Right lobe of liver (tissue), 4 donors: ENCODE results near the gene PPP2R5D.

ENCODE experiments used
- POLR2A ChIP-seq: fragments of 450-650 bp; IDR thresholded peaks from one replicate; pipeline ENCODE4 v1.6.1; 2017; ENCODE audit warnings: antibody characterized with exemption, mild to moderate bottlenecking
- TF ChIP-seq, protein P1 (sequence below), 4 donors: fragments of 200-600 bp in 3 of 4; fragments of 450-650 bp in 1 of 4; IDR thresholded peaks; one replicate each; pipeline versions ENCODE4 v1.5.1 to v1.8.0; 2016 to 2022; ENCODE audit warnings: antibody characterized with exemption in 4 of 4, mild to moderate bottlenecking in 2 of 4
- donor health status: DM: no; HTN: no; CAD: no.
- donor health status: DM: no; HTN: no; CAD: no.
- donor health status: DM: no; HTN: yes; CAD: no.

DNA sequence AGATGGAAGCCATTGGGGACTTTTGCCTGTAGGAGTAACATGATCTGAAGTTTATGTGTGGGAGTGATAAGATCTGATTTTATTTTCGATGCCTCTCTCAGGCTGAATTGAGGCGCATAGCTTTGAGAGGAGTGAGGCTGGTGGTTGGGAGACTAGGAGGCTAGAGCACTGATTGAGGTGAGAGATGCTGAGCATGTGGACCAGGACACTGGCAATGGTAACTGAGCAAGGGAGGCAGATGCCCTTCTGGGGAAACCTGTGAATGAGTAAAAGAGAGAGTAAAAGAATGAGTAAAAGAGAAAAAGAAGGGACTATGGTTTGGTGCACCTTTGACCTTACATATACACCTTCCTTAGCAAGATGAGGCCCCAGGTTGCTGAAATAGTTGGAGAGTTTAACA, 40.1 kb downstream of the PPP2R5D start:
- TF ChIP-seq, protein P1, sequence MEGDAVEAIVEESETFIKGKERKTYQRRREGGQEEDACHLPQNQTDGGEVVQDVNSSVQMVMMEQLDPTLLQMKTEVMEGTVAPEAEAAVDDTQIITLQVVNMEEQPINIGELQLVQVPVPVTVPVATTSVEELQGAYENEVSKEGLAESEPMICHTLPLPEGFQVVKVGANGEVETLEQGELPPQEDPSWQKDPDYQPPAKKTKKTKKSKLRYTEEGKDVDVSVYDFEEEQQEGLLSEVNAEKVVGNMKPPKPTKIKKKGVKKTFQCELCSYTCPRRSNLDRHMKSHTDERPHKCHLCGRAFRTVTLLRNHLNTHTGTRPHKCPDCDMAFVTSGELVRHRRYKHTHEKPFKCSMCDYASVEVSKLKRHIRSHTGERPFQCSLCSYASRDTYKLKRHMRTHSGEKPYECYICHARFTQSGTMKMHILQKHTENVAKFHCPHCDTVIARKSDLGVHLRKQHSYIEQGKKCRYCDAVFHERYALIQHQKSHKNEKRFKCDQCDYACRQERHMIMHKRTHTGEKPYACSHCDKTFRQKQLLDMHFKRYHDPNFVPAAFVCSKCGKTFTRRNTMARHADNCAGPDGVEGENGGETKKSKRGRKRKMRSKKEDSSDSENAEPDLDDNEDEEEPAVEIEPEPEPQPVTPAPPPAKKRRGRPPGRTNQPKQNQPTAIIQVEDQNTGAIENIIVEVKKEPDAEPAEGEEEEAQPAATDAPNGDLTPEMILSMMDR (IDR thresholded peaks at IDR 0.05) = no peak
- no peak for TF ChIP-seq POLR2A
